Stimulated activated CD4-positive, alpha-beta T cell treated with anti-CD3 and anti-CD28 coated beads, Interleukin-2, amount 100 ng/mL, for 48 hours (primary cell): Measurements from ENCODE around the gene TRIM54.
"Not testable (repeated sequence)": the region's sequence is repeated elsewhere in the genome, so short reads cannot be mapped to it uniquely, and the experiment has no call there.

Experiments used
- DNase-seq, 2 donors: peaks; one replicate each; pipeline ENCODE4 v3.0.0-alpha.2; 2020

Gene TRIM54

GRCh38 chr2:27288610-27289009 is 6.4 kb downstream of the TRIM54 start:
- DNase-seq: no peak

- no peak for DNase-seq
These were observed 8.3 kb downstream of the TRIM54 start for GRCh38 chr2:27290549-27290948.

GRCh38 chr2:27291865-27292264 is 9.6 kb downstream of the TRIM54 start:
- DNase-seq: no peak

- no peak for DNase-seq
These were observed 12.7 kb downstream of the TRIM54 start for GRCh38 chr2:27294928-27295327.

GRCh38 chr2:27296481-27296880 is 14.3 kb downstream of the TRIM54 start:
- DNase-seq: no peak

GRCh38 chr2:27297195-27297594 is 15.0 kb downstream of the TRIM54 start:
- no peak for DNase-seq

- no peak for DNase-seq
These were observed 16.3 kb downstream of the TRIM54 start for GRCh38 chr2:27298391-27299080.

GRCh38 chr2:27300606-27301005 is 18.4 kb downstream of the TRIM54 start:
- not testable (repeated sequence) for DNase-seq

- DNase-seq: peak; percentile 33
These were observed 21.1 kb downstream of the TRIM54 start for GRCh38 chr2:27303093-27304025.

- DNase-seq: no peak
These were observed 22.4 kb downstream of the TRIM54 start for GRCh38 chr2:27304488-27305240.

GRCh38 chr2:27305516-27305915 is 23.3 kb downstream of the TRIM54 start:
- DNase-seq: no peak

GRCh38 chr2:27306136-27306535 is 23.9 kb downstream of the TRIM54 start:
- no peak for DNase-seq

GRCh38 chr2:27306573-27307286 is 24.5 kb downstream of the TRIM54 start:
- DNase-seq: peak in 1 of 2 donors; percentile 27

- DNase-seq: no peak
These were observed 25.0 kb downstream of the TRIM54 start for GRCh38 chr2:27307287-27307544.

GRCh38 chr2:27307545-27308358 is 25.5 kb downstream of the TRIM54 start:
- DNase-seq: no peak

GRCh38 chr2:27308359-27308881 is 26.2 kb downstream of the TRIM54 start, which contains the start of gene UCN:
Gene UCN, minus strand, starts transcription at chr2:27308445. Its CDS starts 550 bp downstream, at chr2:27307895.
- DNase-seq: no peak

GRCh38 chr2:27309651-27310050 is 27.4 kb downstream of the TRIM54 start:
- no peak for DNase-seq

GRCh38 chr2:27312152-27312551 is 29.9 kb downstream of the TRIM54 start:
- no peak for DNase-seq

- DNase-seq: no peak
These were observed 31.8 kb downstream of the TRIM54 start for GRCh38 chr2:27313882-27314645.

GRCh38 chr2:27314709-27315108 is 32.5 kb downstream of the TRIM54 start:
- DNase-seq: no peak

- DNase-seq: no peak
These were observed 32.9 kb downstream of the TRIM54 start for GRCh38 chr2:27315122-27315521.
